Activated CD4-positive, alpha-beta memory T cell treated with anti-CD3 and anti-CD28 coated beads for 36 hours (primary cell): ENCODE data around the gene LUZP4. TPM values are rescaled to one million over a fixed set of nuclear protein-coding genes. Genes with fewer than 3 reads are reported as not detected.
"Not testable (repeated sequence)": the region's sequence is repeated elsewhere in the genome, so short reads cannot be mapped to it uniquely, and the experiment has no call there.

Source experiments
- CTCF ChIA-PET: fragments of 350-600 bp; sonication (Branson Sonifier 250); formaldehyde crosslinking; loops from one replicate; lab custom pipeline; 2021; ENCODE audit warnings: antibody characterized with exemption, inconsistent platforms; lab: Charles Lee
- POLR2A ChIA-PET: fragments of 350-600 bp; sonication (Branson Sonifier 250); formaldehyde crosslinking; loops from one replicate; lab custom pipeline; 2021; ENCODE audit warnings: antibody characterized with exemption; lab: Charles Lee
- DNase-seq: peaks from one replicate; pipeline ENCODE4 v3.0.0-alpha.2; 2020
- H3K27ac Mint-ChIP-seq: one replicate; pipeline ENCODE4 v1.8.0; 2021; ENCODE audit warnings: mixed read lengths
- H3K27me3 Mint-ChIP-seq: one replicate; pipeline ENCODE4 v1.8.0; 2021; ENCODE audit warnings: mixed read lengths
- H3K36me3 Mint-ChIP-seq: one replicate; pipeline ENCODE4 v1.8.0; 2021; ENCODE audit warnings: mixed read lengths
- H3K4me1 Mint-ChIP-seq: one replicate; pipeline ENCODE4 v1.8.0; 2021; ENCODE audit warnings: low read depth, mixed read lengths
- H3K4me3 Mint-ChIP-seq: one replicate; pipeline ENCODE4 v1.8.0; 2021; ENCODE audit warnings: mild to moderate bottlenecking, mixed read lengths
- H3K9me3 Mint-ChIP-seq: one replicate; pipeline ENCODE4 v1.8.0; 2021; ENCODE audit warnings: mixed read lengths
- intact Hi-C: fragments of 100-400 bp; cut with micrococcal nuclease; formaldehyde crosslinking; loops from one replicate; pipeline ENCODE4 v1.15.1; 2023
- total RNA-seq, 2 experiments: library from RNA; stranded (reverse); gene quantifications; one replicate each; pipeline ENCODE4 v1.2.3, GENCODE V29; 2021

Gene LUZP4
- total RNA-seq, 2 experiments from 2014 or later = not detected

DNA sequence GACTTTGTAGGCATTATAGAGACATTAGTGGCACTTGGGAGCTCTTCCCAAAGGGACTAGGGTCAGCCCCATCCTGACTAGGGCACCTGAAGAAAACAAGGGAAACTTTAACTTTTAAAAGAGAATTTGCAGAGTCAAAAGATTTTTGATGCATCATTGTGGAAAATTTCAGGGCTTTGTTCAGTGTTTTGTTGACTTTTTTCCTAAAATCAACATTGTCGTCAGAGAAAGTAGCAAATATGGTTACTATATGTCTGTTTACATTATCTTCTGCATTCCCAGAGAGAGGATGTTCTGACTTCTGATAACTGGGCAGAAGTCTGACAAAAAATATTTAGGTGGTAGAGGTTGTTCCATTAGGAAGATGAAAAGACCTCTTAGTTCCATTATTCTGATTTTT is 51.9 kb downstream of the LUZP4 start:
- Mint-ChIP-seq H3K27me3 (no peaks in the 10 kb centered on the region), H3K4me3 (no peak overlapping the region), H3K27ac (no peak overlapping the region), H3K9me3 (no peaks in the 10 kb centered on the region), H3K36me3 (no peaks in the 10 kb centered on the region), H3K4me1 (no peaks in the 10 kb centered on the region)
- CTCF ChIA-PET = interaction anchor here (1.6 kb wide), 1 partner anchor 11 kb away, joined by 3 read pairs; no protein-coding TSS in a partner anchor
- POLR2A ChIA-PET = no interaction called here
- no peak for DNase-seq
- intact Hi-C loops = no loop called here

DNA sequence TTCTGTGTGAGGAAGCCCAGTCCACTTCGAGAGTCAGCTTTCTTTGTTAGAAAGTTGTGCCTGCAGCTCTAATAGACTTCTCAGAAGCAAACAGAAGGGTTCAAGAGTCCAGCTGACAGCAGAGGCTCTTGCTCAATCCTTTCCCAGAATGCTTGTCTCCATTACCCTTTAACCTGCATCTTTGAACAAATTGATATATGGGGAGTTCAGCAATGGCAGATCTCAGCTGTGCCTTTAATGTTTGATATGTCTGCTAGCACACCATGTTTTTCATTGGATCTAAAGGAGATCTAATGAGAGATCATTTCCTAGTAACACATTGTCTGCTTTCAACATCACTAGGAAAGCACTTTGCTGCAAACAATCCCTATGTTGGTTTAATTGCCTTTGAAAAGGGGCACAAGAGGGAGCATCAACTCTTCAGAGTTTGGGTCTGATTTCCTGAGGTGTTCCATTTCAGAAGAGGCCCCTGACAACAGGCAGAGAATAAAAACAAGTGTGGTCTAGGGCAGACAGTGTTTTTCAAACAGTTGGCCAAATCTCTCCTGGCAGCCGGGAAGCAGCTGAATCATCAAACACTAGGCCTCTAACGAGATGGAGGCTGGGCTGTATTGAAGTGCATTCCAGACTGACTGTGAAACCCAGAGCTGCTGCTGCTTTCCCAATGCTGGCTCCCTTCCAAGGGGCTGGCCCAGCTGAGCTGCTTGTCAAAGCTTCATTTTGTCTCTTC is 55.5 kb downstream of the LUZP4 start:
- ChIA-PET CTCF (no interaction called here), POLR2A (no interaction called here)
- Mint-ChIP-seq H3K4me1 (no peaks in the 10 kb centered on the region), H3K4me3 (no peak overlapping the region), H3K27me3 (no peaks in the 10 kb centered on the region), H3K9me3 (peaks cover 2% of the 10 kb centered on the region), H3K27ac (no peak overlapping the region), H3K36me3 (no peaks in the 10 kb centered on the region)
- DNase-seq = no peak
- intact Hi-C loops = no loop called here

- CTCF ChIA-PET = no interaction called here
- intact Hi-C loops = no loop called here
- Mint-ChIP-seq H3K27ac (no peak overlapping the region), H3K4me3 (no peak overlapping the region), H3K9me3 (peaks cover 2% of the 10 kb centered on the region), H3K4me1 (no peaks in the 10 kb centered on the region), H3K27me3 (no peaks in the 10 kb centered on the region), H3K36me3 (no peaks in the 10 kb centered on the region)
- POLR2A ChIA-PET = no interaction called here
- no peak for DNase-seq
These were observed 56.1 kb downstream of the LUZP4 start for GRCh38 chrX:115345615-115346014.

DNA sequence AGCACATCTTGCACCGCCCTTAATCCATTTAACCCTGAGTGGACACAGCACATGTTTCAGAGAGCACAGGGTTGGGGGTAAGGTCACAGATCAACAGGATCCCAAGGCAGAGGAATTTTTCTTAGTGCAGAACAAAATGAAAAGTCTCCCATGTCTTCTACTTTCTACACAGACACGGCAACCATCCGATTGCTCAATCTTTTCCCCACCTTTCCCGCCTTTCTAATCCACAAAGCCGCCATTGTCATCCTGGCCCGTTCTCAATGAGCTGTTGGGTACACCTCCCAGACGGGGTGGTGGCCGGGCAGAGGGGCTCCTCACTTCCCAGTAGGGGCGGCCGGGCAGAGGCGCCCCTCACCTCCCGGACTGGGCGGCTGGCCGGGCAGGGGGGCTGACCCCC is 57.2 kb downstream of the LUZP4 start:
- H3K36me3 Mint-ChIP-seq, H3K27me3 Mint-ChIP-seq, CTCF ChIA-PET, H3K4me1 Mint-ChIP-seq, DNase-seq, H3K9me3 Mint-ChIP-seq, POLR2A ChIA-PET, H3K27ac Mint-ChIP-seq, intact Hi-C loops, H3K4me3 Mint-ChIP-seq: not testable (repeated sequence)

DNA sequence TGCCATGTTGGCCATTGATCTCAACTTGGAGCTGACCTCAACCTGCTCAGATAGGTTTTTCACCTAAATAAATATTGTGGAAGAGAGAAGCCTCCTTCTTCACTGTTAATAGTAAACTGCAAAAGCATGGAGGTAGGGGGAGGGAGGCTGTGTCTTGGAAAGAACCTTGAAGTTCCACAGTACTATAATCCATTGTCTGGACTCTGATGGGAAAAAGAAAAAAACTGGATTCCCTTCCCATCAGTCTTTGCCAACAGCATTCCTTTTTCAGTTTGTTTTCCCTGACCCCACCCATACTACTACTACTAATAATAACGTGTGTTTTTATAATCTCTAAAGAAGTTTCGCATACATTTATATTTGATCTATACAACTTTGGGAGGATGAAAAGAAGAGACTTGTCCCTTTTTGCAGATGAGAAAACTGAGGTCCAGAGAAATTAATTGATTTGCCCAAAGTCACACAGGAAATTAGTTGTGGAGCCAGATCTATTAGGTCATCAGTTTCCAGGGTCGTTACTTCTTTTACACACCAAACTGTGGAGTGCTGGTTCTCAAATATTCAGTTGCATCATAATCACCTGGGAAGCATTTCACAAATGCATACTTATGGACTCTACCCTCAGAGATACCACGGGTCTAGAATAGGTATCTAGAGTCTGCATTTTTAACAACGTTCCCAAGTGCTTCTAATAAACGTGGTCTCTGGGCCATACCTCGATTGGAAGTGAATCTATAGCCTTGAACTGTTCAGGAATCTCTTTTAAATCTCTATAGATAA is 59.1 kb downstream of the LUZP4 start:
- Mint-ChIP-seq H3K27ac (no peak overlapping the region), H3K4me3 (no peak overlapping the region), H3K36me3 (no peaks in the 10 kb centered on the region), H3K27me3 (no peaks in the 10 kb centered on the region), H3K4me1 (no peaks in the 10 kb centered on the region), H3K9me3 (peaks cover 2% of the 10 kb centered on the region)
- POLR2A ChIA-PET = no interaction called here
- no peak for DNase-seq
- CTCF ChIA-PET = no interaction called here
- intact Hi-C loops = no loop called here

DNA sequence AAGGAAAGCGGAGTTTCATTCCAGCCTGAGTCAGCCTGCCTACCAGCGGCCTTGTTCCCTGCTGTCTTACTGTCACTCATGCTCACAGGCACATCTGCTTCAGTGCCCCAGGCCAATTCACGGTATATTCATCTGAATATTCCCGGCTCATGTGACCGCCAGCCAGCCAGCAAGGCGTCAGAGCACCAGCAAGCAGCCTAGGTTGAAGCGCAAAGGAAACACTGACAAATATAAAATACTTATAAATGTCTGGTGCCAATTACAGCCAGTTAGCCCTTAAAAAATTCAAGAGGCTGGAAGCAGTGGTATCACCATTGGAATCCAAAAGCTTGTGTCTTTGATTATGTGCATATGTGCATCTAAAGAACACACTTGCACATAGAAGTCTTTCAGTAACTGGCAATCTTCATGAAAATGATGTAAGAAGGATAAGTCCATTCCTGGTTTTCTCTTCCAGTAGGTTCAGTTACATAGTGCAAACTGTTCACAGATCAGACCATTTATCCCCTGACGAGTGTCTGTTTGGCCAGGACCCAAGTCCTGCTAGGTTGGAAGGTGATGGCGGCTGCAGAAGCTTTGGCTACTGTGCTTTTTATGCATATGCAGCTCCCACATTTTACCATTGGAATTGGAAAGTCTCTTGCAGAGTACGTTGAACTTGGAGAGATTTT is 61.3 kb downstream of the LUZP4 start:
- Mint-ChIP-seq H3K4me1 (no peaks in the 10 kb centered on the region), H3K27ac (no peak overlapping the region), H3K27me3 (no peaks in the 10 kb centered on the region), H3K36me3 (no peaks in the 10 kb centered on the region), H3K9me3 (peaks cover 2% of the 10 kb centered on the region), H3K4me3 (no peak overlapping the region)
- POLR2A ChIA-PET = no interaction called here
- DNase-seq = no peak
- CTCF ChIA-PET = no interaction called here
- intact Hi-C loops = no loop called here

- Mint-ChIP-seq H3K4me1 (no peaks in the 10 kb centered on the region), H3K27me3 (no peaks in the 10 kb centered on the region), H3K36me3 (no peaks in the 10 kb centered on the region), H3K27ac (no peak overlapping the region), H3K4me3 (no peak overlapping the region), H3K9me3 (no peaks in the 10 kb centered on the region)
- intact Hi-C loops = no loop called here
- ChIA-PET CTCF (no interaction called here), POLR2A (no interaction called here)
- no peak for DNase-seq
These were observed 66.9 kb downstream of the LUZP4 start for GRCh38 chrX:115356369-115356768.

Other genes starting within 250 kb of the LUZP4 start
- gene RBMXL3, start 100.3 kb upstream of the LUZP4 start, total RNA-seq = not detected
- not detected for gene LRCH2, start 55.6 kb upstream of the LUZP4 start, total RNA-seq